Kidney glomerular epithelial cell (primary cell): ENCODE measurements around the gene RNF113B.

Experiments used
- DNase-seq: peaks from one replicate; lab custom pipeline; 2025; lab: John Stamatoyannopoulos, UW

RNF113B gene

DNA sequence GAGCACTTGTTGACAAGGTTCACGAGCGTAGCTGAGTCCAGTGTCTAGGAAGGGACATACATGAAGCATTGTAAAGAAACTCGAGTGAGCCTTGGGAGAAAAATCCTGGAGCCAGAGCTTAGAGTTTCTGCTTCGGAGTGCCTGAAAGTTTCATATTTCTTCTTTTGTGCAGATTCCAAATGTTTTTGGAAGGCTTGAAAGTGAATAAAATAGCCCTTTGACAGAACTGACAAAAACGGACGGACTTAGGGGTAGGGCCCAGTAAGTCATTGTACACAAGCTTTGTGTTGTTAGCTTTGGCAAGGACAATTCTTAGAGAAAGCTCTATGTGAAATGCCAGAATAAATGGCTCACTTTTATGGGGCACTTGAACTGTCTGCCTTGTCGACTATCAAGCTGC lies 2.8 kb downstream of the RNF113B start:
- DNase-seq = no peak

DNA sequence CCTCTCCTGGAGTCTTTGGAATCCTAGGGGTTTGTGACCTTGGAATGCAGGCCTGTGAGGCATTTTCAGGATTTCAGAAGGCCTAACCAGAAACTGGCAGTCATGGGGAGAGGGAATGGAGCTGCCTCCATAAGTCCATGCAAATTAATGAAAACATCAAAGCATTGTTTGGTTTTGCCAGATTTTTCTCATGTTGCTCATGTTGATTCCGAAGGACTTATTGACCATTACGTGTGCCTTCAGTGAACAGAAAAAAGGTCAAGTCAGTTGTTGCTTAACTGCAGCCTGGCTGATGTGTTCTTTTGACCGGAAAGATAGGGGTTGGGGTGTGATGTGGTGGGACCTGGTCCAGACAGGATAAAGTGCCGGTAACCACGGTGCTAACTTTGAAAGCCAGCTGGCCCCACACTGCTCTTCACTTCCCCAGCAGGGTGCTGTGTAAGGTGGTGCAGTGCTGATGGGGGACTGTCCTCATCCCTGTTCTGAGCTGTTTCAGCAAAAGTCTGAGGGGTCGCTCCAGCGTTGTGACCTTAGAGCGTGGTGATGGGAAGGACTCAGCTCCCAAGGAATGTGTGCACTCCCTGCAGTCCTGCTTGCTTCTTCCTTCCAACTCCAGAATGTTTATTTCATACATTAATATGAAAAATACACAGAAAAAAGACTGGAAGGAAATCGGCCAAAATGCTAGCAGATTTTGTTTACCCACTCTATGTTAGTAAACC lies 3.5 kb downstream of the RNF113B start:
- peak; percentile 97 for DNase-seq

DNA sequence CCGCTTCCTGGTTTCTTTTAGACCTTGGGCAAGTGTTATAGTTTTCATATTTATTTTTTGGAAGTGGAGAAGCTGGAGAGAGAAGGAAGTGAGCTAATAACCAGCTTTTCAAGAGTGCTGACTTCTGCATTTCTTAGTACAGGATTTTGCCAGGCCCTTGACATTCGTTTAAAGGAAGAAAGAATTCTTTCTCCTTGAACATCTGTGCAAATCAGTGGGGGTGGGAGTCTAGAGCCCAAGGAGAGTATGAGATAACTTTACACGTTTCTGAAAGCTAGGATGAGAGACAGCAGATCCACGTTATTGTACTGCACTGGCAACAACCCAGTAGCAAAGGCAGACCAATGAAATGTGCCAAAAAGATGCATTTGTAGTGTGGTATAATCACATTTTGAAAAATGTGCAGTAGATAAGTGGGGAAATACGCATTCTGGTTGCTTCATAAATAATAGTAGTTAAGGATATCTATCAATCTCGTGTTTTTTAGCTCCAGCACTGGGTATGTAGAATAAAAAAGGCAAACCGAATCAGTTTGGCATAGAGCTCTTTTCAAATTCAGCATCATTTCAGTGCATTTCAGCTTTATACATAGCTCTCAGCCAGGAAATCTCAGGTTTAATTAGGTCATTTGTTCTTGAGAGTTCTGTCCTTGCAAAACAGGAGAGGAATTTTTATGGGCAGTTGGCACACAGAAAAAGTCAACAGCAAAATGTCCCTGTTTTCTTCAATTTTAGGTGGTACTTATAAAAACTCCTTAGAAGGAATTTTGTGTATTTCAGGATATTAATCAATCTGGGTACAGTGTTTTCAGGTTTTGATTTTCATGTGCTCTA lies 4.3 kb downstream of the RNF113B start:
- DNase-seq = peak; percentile 77

DNA sequence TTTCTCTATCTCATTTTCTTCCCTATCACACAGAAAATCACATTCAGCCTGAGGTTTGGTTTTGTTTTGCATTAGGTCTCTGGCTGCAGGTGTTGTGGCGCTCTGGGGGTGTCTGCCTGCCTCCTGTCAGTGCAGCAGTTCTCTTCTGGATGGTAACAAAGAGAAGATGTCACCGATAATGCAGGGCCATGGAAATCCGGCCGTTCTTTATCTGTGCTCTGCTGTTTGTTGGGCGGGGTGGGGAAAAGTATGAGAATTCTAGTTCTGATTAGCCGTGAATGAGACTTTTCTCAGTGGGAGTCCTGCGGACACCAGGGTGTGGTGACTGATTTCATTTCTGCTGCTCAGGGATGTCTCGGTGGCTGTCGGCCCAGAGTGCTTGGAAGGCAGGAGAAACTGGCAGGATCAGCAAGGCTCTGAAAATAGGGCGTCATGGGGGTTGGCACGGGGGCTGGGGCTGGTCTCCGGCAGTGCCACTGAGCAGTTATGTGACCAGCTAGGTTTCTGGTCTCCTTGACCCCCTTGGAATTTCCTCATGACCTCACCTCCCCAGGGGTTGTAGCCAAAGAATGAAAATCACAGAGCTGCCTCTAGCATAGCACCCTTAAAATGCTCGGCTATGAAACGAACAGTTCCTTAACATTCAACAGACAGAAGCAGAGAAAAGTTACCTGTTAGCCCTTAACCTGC lies 5.0 kb downstream of the RNF113B start:
- peak; percentile 77 for DNase-seq

DNA sequence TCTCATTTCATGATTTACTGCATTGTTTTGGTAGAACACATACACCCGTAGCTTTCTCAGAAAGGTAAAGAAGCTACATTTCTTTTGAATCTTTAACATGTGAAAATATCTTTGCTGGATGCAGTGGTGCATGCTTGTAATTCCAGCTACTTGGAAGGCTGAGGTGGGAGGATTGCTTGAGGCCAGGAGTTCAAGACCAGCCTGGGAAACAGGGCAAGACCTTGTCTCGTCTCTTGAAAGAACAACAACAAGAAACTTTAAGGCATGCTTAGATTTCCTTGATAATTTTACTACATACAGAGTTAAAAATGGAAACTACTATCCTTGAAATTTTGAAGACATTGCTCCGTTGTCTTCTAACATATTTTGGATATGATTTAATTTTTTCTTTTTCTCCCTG lies 7.7 kb downstream of the RNF113B start:
- no peak for DNase-seq

DNA sequence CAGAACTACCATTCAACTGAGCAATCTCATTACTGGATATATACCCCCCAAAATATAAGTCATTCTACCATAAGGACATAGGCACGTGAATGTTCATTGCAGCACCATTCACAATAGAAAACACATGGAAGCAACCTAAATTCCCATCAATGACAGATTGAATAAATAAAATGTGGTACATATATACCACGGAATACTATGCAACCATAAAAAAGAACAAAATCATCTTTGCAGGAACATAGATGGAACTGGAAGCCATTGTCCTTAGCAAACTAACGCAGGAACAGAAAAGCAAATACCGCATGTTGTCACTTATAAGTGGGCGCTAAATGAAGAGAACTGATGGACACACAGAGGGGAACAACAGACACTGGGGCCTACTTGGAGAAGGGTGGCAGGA lies 14.1 kb downstream of the RNF113B start:
- no peak for DNase-seq

DNA sequence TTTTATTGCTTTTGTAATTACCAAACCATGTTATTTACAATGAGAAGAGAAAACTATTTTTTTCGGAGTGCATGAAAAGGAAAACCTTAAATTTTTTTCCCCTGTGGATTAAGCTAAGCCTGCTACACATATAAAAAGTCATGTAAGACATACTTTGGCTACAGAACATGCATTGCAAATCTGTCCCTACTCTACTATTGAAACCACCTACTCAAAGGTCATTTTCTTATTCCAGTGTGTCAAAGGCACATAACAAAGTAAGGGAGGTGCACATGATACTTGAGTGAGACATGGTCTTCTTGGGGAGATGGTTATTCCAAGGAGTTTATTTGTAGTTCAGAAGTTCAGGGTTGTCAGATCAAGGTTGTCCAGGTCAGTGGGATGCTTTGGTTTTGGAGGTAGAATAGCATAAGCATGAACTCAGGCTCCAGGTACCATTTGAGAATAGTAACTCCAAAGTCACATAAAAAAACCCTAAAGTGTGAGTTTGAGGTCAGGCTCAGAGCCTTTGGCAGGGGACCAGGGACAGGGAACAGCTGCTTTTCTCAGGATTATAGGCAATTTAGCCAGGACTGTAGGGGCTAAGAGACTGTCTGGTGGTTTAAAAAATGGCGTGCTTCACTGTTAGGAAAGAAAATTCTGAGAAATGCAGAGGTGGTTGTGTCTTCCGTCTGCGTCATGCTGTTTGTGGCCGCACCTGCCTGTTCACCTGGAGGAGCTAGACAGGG lies 18.7 kb downstream of the RNF113B start:
- no peak for DNase-seq

DNA sequence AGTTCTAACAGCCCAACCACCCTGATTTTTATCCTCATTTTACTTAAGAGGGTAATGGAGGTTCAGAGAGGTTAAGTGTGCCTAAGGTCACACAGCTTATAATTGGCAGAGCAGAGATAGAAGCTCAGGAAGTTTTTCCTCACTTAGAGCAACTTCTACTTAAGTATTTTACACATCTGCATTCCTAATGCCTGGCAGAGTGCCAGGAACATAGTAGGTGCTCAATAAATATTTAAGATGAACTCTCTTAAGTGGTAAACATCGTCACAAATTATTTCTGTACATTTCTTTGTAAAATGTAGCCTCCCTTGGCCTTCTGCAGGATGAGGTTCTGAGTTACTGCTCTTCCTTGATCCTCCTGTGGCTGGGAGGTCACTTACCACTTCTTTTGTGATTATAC lies 19.5 kb downstream of the RNF113B start:
- DNase-seq = no peak

DNA sequence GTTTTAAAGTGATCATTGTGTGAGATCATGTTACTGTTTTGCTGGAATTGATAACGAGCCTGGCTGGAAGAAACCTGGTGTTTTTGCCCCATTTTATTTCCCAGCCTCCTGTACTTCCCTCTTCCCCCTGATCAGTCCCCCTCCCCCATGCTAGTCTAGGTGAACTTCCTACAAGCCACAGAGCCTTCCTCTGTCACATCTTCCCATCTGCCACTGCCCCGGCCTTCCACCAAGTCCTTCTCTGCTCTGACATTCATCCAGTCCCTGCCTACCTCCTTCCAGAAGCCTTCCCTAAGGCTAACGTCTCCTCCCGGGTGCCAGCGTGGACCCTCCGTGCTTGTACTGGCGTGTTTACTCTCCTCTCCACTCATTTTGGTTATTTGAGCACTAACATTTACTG lies 19.9 kb downstream of the RNF113B start:
- DNase-seq = no peak

DNA sequence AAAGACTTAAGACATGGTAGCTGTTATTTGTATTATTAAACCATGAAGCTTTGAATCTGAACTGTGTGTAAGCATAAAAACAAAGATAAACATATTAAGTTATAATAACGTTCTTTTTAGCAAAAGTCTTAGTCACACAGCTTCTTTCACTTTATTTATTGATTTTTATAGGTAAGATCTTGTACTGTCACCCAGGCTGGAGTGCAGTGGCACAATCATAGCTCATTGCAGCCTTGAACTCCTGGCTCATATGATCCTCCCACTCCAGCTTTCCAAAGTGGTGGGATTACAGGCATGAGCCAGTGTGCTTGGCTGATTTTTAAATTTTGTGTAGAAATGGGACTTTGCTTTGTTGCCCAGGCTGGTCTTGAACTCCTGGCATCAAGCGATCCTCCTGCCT lies 20.8 kb downstream of the RNF113B start:
- DNase-seq = no peak

DNA sequence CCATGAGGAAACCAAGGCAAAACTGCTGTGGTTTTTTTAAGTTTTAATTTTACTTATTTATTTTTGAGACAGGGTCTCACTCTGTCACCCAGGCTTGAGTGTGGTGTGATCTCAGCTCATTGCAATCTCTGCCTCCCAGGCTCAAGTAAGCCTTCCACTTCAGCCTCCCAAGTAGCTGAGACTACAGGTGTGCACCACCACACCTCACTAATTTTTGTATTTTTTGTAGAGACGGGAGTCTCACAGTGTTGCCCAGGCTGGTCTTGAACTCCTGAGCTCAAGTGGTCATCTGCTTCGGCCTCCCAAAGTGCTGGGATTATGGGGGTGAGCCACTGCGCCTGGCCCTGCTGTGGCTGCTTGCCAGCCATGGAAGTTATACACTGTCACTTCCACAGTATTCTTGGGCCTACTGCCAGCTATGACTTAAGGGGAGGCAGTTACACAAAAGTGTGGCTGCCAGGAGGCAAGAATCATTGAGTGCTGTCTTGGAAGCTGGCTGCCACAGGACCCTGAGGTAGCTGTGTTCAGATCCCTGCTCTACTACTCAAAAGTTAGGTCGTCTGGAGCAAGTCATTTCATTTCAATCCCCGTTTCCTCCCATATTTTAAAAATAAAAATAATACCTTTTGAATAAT lies 21.5 kb downstream of the RNF113B start:
- no peak for DNase-seq

DNA sequence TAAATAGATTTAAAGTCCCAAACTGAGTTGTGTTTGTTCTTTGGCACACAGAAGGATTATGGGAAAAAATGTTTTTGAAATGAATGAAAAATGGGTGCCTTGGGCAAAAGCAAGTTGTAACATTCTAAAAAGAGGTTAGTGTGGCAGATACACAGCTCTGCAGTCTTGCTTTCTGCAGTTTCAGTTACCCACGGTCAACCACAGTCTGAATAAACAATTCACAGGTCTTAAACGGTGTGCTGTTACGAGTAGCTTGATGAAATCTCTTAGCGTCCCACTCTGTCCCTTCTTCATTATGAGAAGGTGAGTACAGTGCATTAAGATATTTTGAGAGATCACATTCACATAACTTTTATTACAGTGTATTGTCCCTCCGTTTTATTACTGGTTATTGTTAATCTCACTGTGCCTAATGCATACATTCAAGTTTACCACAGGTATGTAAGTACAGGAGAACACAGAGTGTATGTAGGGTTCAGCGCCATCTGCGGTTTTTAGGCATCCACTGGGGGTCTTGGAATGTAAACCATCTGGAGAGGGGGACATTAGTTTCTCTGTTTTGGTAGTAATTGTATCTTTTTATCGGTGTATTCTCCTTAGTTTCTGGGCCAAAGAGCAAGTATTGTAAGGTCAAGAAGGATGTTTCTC lies 26.1 kb downstream of the RNF113B start:
- no peak for DNase-seq

DNA sequence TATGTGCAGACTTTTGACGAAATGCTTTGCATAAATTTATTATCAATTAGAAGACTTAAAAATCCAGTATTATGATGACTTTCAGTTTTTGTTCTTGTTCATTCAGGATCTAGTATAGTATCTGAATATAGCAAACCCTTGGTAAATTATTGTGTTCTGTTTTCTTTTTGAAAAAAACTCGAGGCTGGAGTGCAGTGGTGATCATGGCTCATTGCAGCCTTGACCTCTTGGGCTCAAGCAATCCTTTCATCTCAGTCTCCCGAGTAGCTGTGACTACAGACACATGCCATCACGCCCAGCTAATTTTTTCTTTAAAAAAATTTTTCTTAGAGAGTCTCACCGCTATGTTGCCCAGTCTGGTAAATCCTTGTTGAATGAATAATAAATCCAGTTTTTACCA lies 29.5 kb downstream of the RNF113B start:
- peak; percentile 61 for DNase-seq

DNA sequence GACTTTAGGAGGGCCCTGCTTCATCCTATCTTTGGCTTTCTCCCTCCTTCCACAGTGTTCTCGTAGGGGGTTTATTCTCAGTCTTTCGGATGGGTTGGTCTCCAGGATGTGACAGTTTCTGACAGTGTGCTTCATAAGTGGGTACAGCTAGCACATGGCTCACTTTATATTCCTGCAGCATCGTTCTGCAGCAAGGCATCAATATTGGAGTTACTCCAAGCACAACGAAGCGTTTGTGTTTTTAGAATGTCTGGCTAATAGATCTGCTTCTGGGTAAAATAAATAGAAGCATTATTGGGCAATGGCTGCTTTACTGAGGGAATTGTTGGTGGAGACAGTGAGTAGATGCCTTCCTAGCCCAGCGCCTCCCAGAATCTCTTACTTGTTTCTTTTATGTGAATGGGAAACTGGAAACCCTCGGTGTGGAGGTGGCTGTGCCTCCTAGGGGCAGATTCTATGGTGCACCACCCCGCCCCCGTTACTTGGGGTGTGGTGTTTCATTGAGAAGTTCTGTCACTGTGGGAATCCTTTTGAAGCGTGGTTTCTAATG lies 32.2 kb downstream of the RNF113B start:
- peak; percentile 75 for DNase-seq

DNA sequence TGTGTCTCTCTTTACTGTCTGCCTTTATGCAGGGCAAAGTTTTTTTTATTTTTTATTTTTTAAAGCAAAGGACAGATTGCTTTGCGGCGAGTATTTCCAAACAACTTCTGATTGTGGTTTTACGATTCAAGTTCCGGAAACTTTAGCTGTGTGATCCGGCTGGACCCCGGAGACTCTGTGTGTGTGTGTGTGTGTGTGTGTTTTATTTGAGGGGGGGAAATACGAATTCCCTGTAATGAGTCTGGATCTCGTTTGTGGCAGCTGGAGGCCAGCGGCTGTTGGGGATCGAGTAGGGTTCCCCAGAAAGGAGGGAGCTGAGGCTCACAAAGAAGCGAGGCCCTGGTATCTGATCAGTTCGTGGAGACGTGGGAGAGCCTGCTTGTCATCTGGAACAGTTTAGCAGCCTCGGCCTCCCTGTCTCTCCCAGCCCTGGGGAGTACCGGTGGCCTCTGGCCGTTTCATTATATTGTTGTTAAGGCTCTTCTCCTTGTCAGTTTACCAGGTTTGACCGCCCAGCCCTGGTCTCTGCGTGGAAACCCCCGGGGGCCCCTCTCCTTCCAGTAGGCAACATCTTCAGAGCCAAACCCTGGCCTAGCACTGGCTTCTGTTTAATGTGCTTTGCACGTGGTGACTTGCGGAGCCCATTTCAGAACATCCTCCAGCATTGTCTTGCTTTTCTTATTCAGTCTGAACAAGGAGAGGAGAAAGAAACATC lies 32.9 kb downstream of the RNF113B start:
- DNase-seq = peak; percentile 52

DNA sequence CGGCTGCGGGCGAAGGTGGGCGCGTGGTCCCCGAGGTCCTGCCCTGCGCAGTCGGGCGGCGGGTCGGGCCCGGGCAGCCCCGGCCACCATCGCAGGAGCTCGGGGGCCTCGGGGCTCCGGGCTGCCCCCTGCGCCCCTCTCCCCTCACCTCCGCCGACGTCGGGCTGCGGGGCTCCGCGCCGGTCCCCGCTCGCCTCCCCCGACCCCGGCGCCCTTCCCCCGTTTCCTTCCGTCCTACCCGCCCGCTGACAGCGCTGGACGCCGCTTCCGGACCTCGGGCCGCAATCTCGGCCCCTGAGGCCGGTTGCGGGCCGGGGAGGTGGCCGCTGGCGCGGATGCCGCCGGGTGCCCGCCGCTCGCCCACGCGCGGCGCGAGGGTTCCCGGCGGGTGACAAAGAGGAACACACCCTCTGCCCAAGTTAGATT lies 33.5 kb downstream of the RNF113B start:
- DNase-seq = no peak

DNA sequence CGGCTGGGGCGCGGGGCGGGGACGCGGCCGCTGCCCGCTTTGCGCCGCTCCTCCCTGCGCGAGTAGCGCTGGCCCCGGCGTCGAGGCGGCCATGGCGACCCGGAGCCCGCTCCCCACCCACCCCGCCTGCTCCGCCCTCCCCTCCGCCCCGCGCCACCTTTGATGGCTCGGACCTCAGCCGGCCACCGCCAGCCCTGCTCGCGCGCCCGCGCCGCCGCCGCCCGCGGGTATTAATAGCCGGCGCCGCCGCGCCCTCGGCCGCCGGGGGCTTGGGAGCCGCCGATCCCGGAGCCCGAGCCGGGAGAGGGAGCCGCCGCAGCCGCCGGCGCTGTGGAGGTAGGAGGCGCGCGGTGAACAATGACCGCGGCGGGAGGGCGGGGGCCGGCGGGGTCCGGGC lies 33.9 kb downstream of the RNF113B start:
- no peak for DNase-seq

DNA sequence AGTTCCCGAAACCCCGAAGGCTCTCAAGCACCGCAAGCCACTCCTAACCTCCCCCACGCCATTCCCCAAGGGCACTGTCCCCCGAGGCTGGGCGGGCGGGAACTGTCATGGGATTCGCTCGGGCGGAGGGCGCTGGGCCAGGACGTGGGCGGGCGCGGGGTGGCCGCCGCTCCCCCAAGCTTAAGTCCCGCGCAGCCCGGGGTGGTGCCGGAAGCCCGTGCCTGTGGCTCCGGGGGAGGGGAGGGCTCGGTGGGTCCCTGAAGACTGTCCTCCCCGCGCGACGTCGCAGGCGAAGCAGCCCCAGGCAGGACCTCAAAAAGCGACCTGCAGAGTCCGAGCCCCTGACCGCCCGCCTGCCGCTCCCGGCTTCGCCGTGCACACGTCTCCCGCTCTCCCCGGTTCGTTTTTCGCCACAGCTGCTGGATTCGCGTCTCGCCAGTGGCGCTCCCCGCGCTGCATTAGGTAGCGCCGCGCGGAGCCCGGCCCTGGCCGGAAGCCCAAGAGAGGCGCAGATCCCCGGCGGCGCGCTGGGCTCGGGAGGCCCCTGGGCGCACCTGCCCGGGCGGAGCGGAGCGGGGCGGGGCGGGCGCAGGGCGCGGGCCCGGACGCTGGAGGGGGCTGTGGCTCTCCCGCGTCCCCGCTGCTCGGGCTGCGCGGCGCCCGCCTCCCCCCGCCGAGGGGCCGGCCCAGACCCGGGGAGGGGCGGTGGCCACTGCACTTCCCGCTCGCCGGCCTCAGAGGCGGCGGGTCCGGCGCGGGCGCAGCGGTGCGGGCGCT lies 34.5 kb downstream of the RNF113B start, which contains the start of gene FARP1:
FARP1 (plus strand) TSS at position 715 of the 777 bp plus-strand sequence. CDS start 70,149 bp downstream, outside the sequence.
- peak; percentile 24 for DNase-seq
